Neural progenitor cell (in vitro differentiated cells): ENCODE measurements around the gene LBH.

Experiments
- EZH2 ChIP-seq: fragments of 200-600 bp; sonication (generic); IDR thresholded peaks from 2 replicates; pipeline ENCODE4 v1.6.1; 2017; ENCODE audit warnings: antibody characterized with exemption, mild to moderate bottlenecking, moderate library complexity
- TF ChIP-seq, protein P1 (sequence below): fragments of 200-600 bp; sonication (generic); IDR thresholded peaks from 2 replicates; pipeline ENCODE4 v1.5.1; 2017; ENCODE audit warnings: antibody characterized with exemption, mild to moderate bottlenecking

DNA sequence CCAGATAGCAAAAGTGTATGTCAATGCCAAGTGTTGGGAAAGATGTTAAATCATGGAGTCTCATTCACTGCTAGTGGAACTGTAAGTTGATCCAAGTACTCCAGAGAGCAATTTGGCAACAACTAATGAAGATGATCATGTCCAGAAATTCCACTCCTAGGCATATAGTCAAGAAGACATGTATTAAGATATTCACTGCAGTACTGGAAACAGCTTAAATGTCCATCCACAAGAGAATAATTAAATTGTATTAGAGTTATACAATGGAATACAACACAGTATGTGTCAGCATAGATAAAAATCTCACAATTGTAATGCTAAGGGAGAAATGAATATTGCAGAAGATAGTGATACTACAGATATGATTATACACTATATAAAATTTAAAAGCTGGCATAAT lies 15.2 kb upstream of the LBH start:
- TF ChIP-seq, protein P1, sequence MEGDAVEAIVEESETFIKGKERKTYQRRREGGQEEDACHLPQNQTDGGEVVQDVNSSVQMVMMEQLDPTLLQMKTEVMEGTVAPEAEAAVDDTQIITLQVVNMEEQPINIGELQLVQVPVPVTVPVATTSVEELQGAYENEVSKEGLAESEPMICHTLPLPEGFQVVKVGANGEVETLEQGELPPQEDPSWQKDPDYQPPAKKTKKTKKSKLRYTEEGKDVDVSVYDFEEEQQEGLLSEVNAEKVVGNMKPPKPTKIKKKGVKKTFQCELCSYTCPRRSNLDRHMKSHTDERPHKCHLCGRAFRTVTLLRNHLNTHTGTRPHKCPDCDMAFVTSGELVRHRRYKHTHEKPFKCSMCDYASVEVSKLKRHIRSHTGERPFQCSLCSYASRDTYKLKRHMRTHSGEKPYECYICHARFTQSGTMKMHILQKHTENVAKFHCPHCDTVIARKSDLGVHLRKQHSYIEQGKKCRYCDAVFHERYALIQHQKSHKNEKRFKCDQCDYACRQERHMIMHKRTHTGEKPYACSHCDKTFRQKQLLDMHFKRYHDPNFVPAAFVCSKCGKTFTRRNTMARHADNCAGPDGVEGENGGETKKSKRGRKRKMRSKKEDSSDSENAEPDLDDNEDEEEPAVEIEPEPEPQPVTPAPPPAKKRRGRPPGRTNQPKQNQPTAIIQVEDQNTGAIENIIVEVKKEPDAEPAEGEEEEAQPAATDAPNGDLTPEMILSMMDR, result no peak
- TF ChIP-seq EZH2, result no peak
